HG03457 (cell line): Measurements from ENCODE around the gene LNPEP.
"Not testable (repeated sequence)": the region's sequence is repeated elsewhere in the genome, so short reads cannot be mapped to it uniquely, and the experiment has no call there.

Experiments
- ATAC-seq: cut with Tn5 transposase; IDR thresholded peaks from one replicate; pipeline ENCODE4 v1.9.1; 2021; ENCODE audit warnings: moderate number of reproducible peaks; ENCODE audit not compliant: unreplicated experiment

LNPEP gene

DNA sequence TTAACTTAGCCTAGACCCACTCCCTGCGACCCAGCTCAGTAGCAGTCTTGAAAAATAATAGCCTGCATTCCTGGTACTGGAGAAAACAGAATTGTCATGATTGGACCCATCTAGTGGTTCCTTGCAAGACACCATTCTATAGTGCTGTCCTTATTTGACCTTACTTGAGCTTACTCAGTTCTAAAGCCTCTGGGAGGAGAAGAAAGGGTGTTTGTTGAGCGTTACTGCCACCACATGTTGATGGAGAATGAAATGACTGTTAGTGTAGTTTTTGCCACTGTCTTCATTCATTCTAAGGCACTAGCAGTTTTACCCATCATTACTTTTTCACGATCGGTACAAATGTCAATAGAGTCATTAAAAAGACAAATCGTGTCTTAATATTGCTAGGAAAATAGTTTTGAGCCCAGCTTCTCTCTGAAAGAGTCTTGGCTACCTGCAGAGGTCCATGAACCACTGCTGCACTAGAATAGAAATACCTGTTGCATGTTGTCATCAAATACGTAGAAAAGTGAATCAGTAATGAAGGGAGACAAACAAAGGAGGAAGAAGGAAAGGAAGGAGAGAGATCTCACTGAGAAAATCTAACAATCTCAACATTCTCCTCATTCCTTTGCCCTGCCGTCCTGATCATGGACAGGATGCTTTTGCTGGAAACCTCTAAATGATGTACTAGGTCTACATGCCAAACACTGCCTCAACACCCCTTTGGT is 110.5 kb downstream of the LNPEP start:
- no peak for ATAC-seq

DNA sequence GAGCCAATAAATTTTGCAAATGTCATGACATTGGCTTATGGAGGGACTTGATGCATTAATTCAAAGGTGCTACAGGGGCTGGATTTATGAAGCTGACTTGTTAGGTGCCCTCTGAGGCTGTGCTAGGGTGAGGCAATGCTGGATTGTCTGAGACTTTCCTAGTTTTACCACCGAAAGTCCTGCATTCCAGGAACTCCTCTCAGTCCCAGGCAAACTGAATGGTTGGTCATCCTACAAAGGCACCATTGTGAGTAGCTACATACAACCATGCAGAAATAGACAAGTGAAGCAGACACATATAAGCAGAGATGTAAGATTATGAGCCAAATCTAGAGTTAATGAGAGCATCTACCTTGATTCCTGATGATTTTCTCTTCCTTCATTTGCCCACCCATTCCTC is 111.2 kb downstream of the LNPEP start:
- no peak for ATAC-seq

DNA sequence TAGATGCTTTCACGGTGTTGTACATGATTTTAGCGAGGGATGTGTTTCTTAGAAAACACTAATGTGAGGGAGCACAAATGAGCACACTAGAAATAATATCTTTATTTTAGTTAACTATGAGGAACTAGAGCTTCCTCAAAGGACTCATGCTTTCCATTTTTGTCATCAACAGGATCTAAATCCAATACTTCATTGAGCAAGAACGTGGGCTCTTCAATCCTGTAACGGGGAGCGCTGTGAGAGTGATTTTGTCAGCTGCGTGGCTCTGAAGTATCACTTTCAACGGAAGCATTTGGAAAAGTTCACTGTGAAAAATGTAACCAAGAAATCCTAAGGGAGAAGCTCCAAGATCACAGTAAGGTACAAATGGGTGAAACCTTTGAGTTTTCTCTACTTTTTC is 113.3 kb downstream of the LNPEP start:
- ATAC-seq, result no peak

GRCh38 chr5:97056263-97056662 is 120.4 kb downstream of the LNPEP start:
- ATAC-seq, result no peak

- no peak for ATAC-seq
These were observed 126.2 kb downstream of the LNPEP start for GRCh38 chr5:97062046-97062445.

DNA sequence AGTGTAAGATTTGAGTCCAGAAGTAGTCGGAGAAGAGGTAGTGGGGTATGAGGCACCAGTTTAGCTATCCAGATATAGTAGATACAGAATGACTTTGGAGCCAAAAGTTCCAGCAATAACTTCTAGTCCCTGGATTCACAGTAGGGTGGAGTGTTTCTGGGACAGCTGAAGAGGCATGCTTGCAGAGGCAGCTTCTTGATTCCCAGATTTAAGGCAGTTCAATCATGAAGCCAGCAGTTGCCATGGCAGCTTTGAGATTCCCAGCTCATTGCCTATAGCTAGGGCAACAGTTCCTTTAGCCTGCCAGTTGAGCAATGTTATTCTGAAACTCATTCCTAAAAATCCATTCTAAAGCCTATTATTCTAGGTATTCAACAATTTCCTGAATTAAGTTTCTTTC is 127.4 kb downstream of the LNPEP start:
- ATAC-seq, result no peak

DNA sequence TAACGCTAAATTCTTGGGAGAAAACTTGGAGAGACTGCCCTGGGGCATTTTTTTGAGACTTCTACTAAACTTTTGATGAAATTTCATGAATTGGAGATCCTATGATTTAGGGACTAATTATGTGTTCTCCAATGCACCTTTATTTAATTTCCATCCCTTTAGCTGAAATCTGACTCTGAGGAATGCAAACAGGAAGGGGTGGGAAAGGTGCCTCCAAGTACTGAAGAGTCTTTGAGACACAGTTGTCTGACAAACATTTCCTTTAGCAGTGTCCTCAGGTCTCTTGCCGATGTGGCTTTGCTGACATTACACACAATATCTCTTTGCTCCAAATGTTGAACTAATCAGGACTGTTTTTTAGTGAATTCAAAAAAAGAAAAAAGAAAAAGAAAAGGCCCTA is 129.6 kb downstream of the LNPEP start:
- no peak for ATAC-seq

DNA sequence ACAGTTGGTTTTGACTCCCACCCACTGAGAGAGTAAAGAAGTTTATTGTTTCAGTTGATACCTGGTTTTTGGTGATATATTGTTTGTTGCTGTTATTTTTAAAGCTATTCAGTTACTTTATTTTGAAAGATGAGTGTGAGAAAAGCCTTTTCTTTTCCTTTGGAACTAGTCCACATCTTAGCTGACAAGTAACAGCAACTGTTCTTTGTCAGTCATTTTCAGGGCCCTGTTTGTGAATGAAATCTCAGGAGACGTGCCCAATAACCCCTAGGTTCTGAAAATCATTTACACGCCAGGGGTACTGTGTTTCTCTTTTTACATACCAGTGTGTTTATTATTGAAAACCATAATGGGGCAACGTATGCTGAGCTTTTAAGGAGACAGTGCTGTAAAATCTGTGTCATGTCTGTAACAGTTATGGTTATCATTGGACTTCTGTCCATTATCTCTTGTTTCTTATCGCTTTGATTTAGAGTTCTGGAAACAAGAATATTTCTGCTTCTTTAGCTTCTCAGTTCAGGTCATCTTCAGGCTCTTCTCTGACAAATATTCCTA is 131.5 kb downstream of the LNPEP start:
- no peak for ATAC-seq

DNA sequence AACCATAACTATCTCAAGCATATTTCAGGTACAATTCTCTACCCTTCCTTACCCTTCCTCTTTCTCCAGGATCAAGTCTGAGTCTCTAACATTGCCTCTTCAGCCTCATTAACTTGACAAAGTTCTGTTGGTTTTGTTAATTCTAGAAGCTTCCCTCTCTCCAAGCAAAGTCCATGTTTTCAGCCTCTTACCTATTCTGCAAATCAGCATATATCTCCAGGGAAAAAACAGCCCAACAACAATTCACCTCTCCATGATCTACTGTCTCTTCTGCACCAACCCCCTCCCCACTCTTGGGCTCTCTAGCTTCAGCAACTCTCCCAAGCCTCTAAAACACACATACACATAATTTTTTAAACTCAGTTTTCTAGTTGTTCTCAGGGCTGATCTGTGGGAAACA is 134.4 kb downstream of the LNPEP start:
- ATAC-seq, result no peak

GRCh38 chr5:97071101-97071500 is 135.2 kb downstream of the LNPEP start:
- no peak for ATAC-seq

DNA sequence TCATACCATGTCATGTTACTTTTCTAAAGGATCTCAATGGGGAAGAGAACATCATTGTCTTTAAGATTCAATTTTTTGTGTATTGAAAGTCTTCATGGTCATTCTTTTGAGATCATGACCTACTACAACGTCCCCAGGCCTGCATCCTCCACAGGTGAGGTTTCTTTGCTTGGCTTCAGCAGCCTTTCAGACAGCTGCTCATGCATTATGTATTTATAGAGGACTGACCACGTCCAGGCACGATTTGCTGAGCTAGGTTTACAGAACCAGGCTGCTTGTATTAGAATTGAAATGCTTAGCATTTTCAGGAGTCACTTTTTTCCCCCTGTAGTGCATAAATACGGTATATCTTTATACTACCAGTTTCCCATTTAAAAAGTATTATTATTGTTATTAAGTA is 136.1 kb downstream of the LNPEP start:
- ATAC-seq, result no peak

DNA sequence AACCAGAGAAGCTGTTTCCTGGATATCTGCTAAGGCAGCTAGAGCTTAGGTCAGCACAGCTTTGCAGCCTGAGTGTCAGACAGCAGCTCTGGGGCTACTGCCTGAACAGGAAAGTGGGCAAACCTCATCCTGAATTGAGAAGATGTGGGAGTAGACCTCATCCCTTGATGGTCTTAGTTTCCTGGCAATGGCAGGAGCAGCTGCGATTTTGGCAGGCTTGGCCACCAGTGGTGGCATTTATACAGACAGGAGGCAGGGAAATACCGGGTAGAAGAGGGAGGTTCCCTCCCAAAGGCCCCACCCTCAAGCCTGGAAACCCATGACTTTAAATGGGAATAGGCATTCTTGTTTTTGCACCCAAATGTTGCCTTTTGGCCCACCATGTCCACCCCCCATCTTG is 136.8 kb downstream of the LNPEP start:
- ATAC-seq, result no peak

DNA sequence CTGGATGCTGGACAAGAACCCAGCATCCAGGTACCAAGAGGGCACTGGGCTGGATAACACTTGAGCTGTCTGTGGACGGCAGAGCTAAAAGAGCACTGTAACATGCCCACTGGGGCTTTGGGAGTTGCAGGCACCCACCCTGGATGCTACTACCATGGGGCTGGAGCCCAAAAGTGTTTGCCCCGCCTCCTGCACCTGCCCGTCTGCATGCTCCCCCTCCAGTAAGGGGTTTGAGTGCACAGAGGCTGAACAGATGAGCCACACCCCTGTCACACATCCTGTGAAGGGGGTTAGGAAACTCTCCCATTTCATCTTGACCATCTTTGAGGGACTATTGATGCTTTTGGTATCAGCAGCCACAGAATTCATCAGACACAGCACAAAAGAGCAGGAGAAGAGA is 137.5 kb downstream of the LNPEP start:
- ATAC-seq, result no peak

- ATAC-seq, result no peak
These were observed 139.1 kb downstream of the LNPEP start for GRCh38 chr5:97074859-97075489.

- ATAC-seq, result no peak
These were observed 139.8 kb downstream of the LNPEP start for GRCh38 chr5:97075649-97076048.

DNA sequence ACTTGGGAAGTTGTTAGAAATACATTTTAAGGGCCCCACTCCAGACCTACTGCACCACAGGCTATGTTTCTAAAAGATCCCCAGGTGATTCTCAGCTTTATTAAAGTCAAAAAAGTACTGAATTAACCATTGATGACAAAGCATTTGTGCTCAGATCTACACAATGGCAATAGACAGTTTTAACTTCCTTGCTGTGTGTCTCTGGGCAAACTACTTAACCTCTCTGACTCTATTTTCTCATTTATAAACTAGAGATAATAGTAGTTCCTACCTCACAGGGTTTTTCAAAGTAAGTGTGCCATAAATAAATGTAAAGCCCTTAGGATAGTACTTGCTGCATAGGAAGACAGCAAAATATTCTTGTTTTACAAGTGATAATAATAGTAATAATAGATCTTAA is 140.2 kb downstream of the LNPEP start:
- ATAC-seq, result no peak

DNA sequence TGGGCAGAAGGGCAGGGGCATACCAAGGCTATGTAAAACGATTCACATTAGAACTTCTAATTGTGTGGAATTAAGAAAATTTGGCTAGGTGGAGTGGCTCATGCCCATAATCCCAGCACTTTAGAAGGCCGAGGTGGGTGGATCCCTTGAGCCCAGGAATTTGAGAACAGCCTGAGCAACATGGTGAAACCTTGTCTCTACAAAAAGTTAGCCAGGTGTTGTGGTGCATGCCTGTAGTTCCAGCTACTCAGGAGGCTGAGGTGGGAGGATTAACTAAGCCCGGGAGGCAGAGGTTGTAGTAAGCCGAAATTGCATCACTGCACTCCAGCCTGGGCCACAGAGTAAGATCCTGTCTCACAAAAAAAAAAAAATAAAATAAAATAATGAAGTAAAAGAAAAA is 141.4 kb downstream of the LNPEP start:
- no peak for ATAC-seq

DNA sequence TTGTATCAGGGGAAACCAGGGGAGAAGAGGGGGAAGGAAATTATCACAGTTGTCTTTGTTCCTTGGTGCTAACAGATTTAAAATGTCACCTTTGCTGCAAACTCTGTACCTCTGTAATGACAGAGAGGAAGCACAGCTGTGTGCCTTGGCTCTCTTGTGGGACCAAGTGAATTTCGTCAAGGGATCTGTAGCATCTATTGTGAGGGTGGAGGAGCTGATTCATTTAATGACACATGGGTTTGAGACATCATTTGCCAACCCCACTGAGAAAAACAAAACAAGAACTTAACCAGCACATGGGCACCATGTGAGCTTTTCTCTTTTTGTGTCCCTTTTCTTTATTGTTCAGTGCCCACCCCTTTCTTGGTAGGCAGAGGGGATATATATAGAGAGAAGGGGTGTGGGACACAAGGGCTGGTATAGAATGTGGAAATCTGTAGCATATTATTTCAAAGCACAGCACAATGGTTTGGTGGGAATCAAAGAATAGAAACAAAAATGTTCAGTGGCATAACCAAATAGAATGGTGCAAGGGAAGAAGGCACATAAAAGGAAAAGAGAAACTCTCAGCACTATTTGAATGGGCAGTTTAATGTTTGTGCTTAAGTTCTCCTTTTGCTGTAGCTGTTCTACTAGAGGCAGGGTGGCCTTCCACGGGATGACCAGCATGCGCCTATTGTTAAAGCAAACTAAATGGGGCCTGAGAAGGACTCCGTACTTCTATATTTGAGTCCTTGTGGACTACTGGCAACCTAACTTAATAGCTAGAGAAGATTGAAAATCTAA is 143.3 kb downstream of the LNPEP start:
- no peak for ATAC-seq

DNA sequence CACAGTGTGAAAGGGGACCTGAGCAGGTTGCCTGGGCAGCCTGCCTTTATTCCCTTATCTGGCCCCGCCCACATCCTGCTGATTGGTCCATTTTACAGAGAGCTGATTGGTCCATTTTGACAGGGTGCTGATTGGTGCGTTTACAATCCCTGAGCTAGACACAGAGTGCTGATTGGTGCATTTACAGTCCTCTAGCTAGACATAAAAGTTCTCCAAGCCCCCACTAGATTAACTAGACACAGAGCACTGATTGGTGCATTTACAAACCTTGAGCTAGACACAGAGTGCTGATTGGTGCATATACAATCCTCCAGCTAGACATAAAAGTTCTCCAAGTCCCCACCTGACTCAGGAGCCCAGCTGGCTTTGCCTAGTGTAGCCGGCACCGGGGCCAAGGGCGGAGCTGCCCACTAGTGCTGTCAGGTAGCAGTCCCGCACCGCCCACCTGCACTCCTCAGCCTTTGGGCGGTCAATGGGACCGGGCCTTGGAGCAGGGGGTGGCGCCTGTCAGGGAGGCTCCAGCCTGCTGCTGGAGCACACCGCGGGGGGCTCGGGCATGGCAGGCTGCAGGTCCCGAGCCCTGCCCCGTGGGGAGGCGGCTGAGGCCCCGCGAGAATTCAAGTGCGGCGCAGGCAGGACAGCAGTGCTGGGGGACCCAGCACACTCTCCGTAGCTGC is 149.0 kb downstream of the LNPEP start:
- not testable (repeated sequence) for ATAC-seq

DNA sequence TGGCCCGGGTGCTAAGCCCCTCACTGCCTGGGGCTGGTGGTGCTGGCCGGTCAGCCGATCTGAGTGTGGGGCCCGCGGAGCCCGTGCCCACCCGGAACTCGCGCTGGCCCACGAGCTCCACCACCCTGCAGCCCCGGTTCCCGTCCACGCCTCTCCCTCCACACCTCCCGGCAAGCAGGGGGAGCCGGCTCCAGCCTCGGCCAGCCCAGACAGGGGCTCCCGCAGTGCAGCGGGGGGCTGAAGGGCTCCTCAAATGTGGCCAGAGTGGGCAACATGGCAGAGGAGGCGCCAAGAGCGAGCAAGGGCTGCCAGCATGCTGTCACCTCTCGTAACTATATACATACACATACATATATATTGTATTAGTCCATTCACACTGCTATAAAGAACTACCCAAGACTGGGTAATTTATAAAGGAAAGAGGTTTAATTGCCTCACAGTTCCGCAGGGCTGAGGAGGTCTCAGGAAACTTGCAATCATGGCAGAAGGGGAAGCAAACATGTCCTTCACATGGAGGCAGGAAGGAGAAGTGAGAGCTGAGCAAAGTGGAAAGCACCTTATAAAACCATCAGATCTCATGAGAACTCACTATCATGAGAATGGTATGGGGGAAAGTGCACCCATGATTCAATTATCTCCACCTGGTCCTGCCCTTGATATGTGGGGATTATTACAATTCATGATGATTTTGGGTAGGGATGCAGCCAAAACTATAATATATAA is 149.7 kb downstream of the LNPEP start:
- no peak for ATAC-seq
